Kidney epithelial cell (primary cell): ENCODE data around the gene URB1. TPM values are rescaled to one million over a fixed set of nuclear protein-coding genes. Genes with fewer than 3 reads are reported as not detected.

ENCODE experiments used
- DNase-seq: peaks from one replicate; pipeline ENCODE4 v3.0.0-alpha.2; 2010; ENCODE audit warnings: low read depth
- H3K27me3 ChIP-seq: 2 replicates; pipeline ENCODE4 v1.6.0; 2011; ENCODE audit warnings: low read length; ENCODE audit not compliant: control insufficient read depth, insufficient read depth
- H3K36me3 ChIP-seq: 2 replicates; pipeline ENCODE4 v1.5.1; 2011; ENCODE audit warnings: low read length; ENCODE audit not compliant: control insufficient read depth, insufficient read depth
- H3K4me3 ChIP-seq: 2 replicates; pipeline ENCODE4 v1.5.1; 2011; ENCODE audit warnings: low read depth, mild to moderate bottlenecking, control low read depth, low read length
- total RNA-seq: library from RNA; depleted of rRNA; stranded (reverse); fragments of >200 nt; gene quantifications from 2 replicates; pipeline ENCODE4 v1.2.3, GENCODE V29; 2015
- TF ChIP-seq, protein P1 (sequence below): IDR thresholded peaks from 2 replicates; pipeline ENCODE4 v1.5.1; 2011; ENCODE audit warnings: mild to moderate bottlenecking, moderate library complexity, low read length, control low read depth, inconsistent platforms; ENCODE audit not compliant: insufficient read depth, poor library complexity, severe bottlenecking

URB1 gene
- total RNA-seq, 1 donor from 2014 or later: 17.8 TPM

GRCh38 chr21:32418146-32418545 is 25.3 kb upstream of the URB1 start:
- no peaks in the 10 kb centered on the region for H3K36me3 ChIP-seq
- no peaks in the 10 kb centered on the region for H3K27me3 ChIP-seq
- H3K4me3 ChIP-seq: no peak overlapping the region
- TF ChIP-seq, protein P1, sequence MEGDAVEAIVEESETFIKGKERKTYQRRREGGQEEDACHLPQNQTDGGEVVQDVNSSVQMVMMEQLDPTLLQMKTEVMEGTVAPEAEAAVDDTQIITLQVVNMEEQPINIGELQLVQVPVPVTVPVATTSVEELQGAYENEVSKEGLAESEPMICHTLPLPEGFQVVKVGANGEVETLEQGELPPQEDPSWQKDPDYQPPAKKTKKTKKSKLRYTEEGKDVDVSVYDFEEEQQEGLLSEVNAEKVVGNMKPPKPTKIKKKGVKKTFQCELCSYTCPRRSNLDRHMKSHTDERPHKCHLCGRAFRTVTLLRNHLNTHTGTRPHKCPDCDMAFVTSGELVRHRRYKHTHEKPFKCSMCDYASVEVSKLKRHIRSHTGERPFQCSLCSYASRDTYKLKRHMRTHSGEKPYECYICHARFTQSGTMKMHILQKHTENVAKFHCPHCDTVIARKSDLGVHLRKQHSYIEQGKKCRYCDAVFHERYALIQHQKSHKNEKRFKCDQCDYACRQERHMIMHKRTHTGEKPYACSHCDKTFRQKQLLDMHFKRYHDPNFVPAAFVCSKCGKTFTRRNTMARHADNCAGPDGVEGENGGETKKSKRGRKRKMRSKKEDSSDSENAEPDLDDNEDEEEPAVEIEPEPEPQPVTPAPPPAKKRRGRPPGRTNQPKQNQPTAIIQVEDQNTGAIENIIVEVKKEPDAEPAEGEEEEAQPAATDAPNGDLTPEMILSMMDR: no peak
- DNase-seq: no peak

- TF ChIP-seq, protein P1: no peak
- no peak for DNase-seq
- peaks cover 2% of the 10 kb centered on the region for H3K27me3 ChIP-seq
- no peak overlapping the region for H3K4me3 ChIP-seq
- H3K36me3 ChIP-seq: no peaks in the 10 kb centered on the region
Measured at GRCh38 chr21:32415451-32416398, 22.9 kb upstream of the URB1 start.

DNA sequence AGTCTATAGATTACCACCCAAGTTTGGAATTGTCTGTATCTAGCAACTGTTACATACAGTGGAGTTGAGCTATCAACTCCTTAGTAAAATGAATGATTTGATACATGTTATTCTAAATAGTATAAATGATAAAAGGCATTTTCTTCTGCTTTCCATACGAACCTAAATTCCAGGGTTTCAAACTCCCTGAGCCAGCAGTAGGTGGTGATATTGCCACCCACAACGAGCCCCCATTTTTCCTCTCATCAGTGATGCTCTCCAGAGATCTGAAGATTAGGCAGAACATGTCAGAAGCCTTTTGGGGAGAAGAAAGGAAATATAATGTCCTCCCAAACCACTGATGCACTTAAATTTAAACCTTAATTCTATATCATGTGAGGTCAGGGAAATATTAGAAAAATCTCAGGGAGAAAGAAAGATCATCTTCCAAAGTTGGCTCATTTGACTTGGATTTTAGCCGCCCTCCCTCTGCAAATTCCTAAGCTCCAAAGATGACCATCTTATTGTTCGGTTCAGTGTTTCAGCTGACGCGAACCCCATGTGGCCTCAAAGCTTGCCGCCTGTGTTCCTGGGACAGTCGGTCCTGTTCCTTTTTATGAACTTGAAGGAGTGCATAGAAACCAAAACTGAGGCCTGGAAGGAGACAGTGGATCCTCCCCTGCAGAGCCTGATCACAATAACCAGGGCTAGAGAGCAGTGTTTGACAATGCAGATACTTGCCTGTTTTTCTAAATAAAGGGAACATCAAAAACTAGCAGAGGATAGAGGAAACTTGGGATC is 22.0 kb upstream of the URB1 start:
- H3K27me3 ChIP-seq: peaks cover 2% of the 10 kb centered on the region

GRCh38 chr21:32413697-32414578 is 21.1 kb upstream of the URB1 start:
- TF ChIP-seq, protein P1: no peak
- H3K4me3 ChIP-seq: no peak overlapping the region
- no peaks in the 10 kb centered on the region for H3K36me3 ChIP-seq
- DNase-seq: no peak
- peaks cover 2% of the 10 kb centered on the region for H3K27me3 ChIP-seq

More for the DNA sequence above, 22.0 kb upstream of the URB1 start:
- Histone ChIP-seq H3K36me3 (no peaks in the 10 kb centered on the region), H3K4me3 (no peak overlapping the region)
- TF ChIP-seq, protein P1: peak; percentile 51
- DNase-seq: no peak

- H3K4me3 ChIP-seq: peak overlapping the region; percentile 53
- TF ChIP-seq, protein P1: no peak
- no peak for DNase-seq
- H3K27me3 ChIP-seq: peaks cover 2% of the 10 kb centered on the region
- no peaks in the 10 kb centered on the region for H3K36me3 ChIP-seq
Measured at GRCh38 chr21:32413015-32413504, 20.2 kb upstream of the URB1 start.
